Neuronal stem cell (in vitro differentiated cells): ENCODE data around the gene KLHL1.
A peak's percentile ranks its signal among the peaks of the same experiment; 100 is the strongest.

Experiments
- DNase-seq: peaks from one replicate; pipeline ENCODE4 v3.0.0-alpha.2; 2013; ENCODE audit warnings: low spot score
- H2AFZ ChIP-seq: one replicate; pipeline ENCODE4 v1.6.1; 2013; ENCODE audit warnings: mild to moderate bottlenecking, low read length, inconsistent platforms
- H2AK5ac ChIP-seq: 2 replicates; pipeline ENCODE4 v1.6.1; 2013; ENCODE audit warnings: low read depth, mild to moderate bottlenecking, inconsistent platforms, low read length, moderate library complexity, mixed read lengths
- H2BK120ac ChIP-seq: 2 replicates; pipeline ENCODE4 v1.6.1; 2013; ENCODE audit warnings: low read depth, mild to moderate bottlenecking, inconsistent platforms, low read length, moderate library complexity, mixed read lengths
- H2BK12ac ChIP-seq: one replicate; pipeline ENCODE4 v1.6.1; 2013; ENCODE audit warnings: low read length, inconsistent platforms
- H2BK15ac ChIP-seq: 2 replicates; pipeline ENCODE4 v1.6.1; 2013; ENCODE audit warnings: mild to moderate bottlenecking, low read length, inconsistent platforms, mixed read lengths
- H2BK5ac ChIP-seq: one replicate; pipeline ENCODE4 v1.6.1; 2013; ENCODE audit warnings: inconsistent platforms, mild to moderate bottlenecking, low read length, moderate library complexity
- H3K14ac ChIP-seq: one replicate; pipeline ENCODE4 v1.6.1; 2013; ENCODE audit warnings: low read length, inconsistent platforms
- H3K18ac ChIP-seq: 2 replicates; pipeline ENCODE4 v1.6.1; 2013; ENCODE audit warnings: low read length, inconsistent platforms
- H3K23ac ChIP-seq: 2 replicates; pipeline ENCODE4 v1.6.1; 2013; ENCODE audit warnings: low read depth, mild to moderate bottlenecking, mixed read lengths, low read length, inconsistent platforms; ENCODE audit not compliant: poor library complexity
- H3K27ac ChIP-seq: replicated peaks from 3 replicates; pipeline ENCODE4 v1.5.1; 2013; ENCODE audit warnings: low read length, inconsistent platforms
- H3K27me3 ChIP-seq, 3 experiments: 2 replicates each; pipeline ENCODE4 v1.6.1; 2013; ENCODE audit warnings: low read length in 3 of 3, mild to moderate bottlenecking in 2 of 3, inconsistent platforms in 1 of 3, low read depth in 1 of 3, mixed read lengths in 1 of 3, moderate library complexity in 1 of 3; ENCODE audit not compliant: control insufficient read depth in 3 of 3, insufficient read depth in 3 of 3
- H3K36me3 ChIP-seq, 2 donors: replicated peaks in 1 of 2; 2 replicates each; pipeline ENCODE4 v1.6.1; 2013; ENCODE audit warnings: low read length in 2 of 2; ENCODE audit not compliant: control insufficient read depth in 2 of 2, insufficient read depth in 2 of 2
- H3K4ac ChIP-seq: 2 replicates; pipeline ENCODE4 v1.6.1; 2013; ENCODE audit warnings: inconsistent platforms, mild to moderate bottlenecking, low read length, moderate library complexity
- H3K4me1 ChIP-seq, 2 donors: 1 replicate in 1 of 2; 2 replicates in 1 of 2; pipeline ENCODE4 v1.6.1; 2013; ENCODE audit warnings: low read length in 2 of 2, low read depth in 1 of 2; ENCODE audit not compliant: control insufficient read depth in 2 of 2, insufficient read depth in 1 of 2
- H3K4me2 ChIP-seq: one replicate; pipeline ENCODE4 v1.6.1; 2013; ENCODE audit warnings: mild to moderate bottlenecking, low read length, inconsistent platforms; ENCODE audit not compliant: insufficient read depth, poor library complexity, severe bottlenecking
- H3K4me3 ChIP-seq, 2 donors: 2 replicates each; pipeline ENCODE4 v1.5.1; 2013; ENCODE audit warnings: low read length in 2 of 2, mild to moderate bottlenecking in 2 of 2, inconsistent platforms in 1 of 2, moderate library complexity in 1 of 2
- H3K79me1 ChIP-seq: one replicate; pipeline ENCODE4 v1.6.1; 2013; ENCODE audit warnings: low read depth, mild to moderate bottlenecking, inconsistent platforms, low read length, moderate library complexity
- H3K9ac ChIP-seq: one replicate; pipeline ENCODE4 v1.6.1; 2013; ENCODE audit warnings: mild to moderate bottlenecking, low read depth, low read length, inconsistent platforms; ENCODE audit not compliant: poor library complexity
- H3K9me3 ChIP-seq, 2 donors: replicated peaks in 1 of 2; 2 replicates each; pipeline versions ENCODE3 to v1.6.1; 2013; ENCODE audit warnings: low read length in 2 of 2, mild to moderate bottlenecking in 2 of 2, inconsistent platforms in 1 of 2, low read depth in 1 of 2, mixed read lengths in 1 of 2, moderate library complexity in 1 of 2; ENCODE audit not compliant: control insufficient read depth in 2 of 2, insufficient read depth in 1 of 2
- H4K8ac ChIP-seq: one replicate; pipeline ENCODE4 v1.6.1; 2013; ENCODE audit warnings: low read depth, mild to moderate bottlenecking, inconsistent platforms, low read length, moderate library complexity
- H4K91ac ChIP-seq: one replicate; pipeline ENCODE4 v1.6.1; 2013; ENCODE audit warnings: low read length, low read depth, mild to moderate bottlenecking, inconsistent platforms; ENCODE audit not compliant: poor library complexity
- WGBS, 2 donors: extraction: QIAGEN DNeasy Blood & Tissue Kit; methylation state at CpG; one replicate each; pipeline ENCODE4 v1.1.7; 2013; ENCODE audit warnings: missing lambda C conversion rate in 2 of 2, mixed read lengths in 1 of 2; ENCODE audit not compliant: insufficient read length in 2 of 2, insufficient replicate concordance in 1 of 2; ENCODE audit errors: extremely low coverage in 2 of 2; 5-methylcytosine and 5-hydroxymethylcytosine counted together

The KLHL1 gene

DNA sequence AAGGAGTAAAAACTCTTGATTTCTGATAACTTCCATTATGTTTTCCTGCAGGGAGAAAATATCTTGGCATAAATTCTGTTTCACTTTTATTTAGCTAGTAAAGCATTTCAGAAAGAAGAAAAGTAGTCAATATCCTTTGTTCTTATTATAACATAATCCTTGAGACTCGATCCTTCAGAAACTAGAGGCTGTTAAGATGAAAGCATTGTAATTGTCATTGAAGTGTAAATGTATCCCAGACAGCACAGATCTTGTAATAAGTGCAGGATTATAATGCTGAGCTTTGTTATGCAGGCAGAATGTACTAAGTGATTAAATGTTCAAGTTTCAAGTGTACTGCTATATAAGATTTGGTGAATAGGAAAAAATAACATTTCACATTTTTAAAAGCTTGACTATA is 225.8 kb downstream of the KLHL1 start:
- H3K4me3 ChIP-seq, result no peak overlapping the region
- H4K8ac ChIP-seq, result no peak overlapping the region
- H3K27me3 ChIP-seq, result no peaks in the 10 kb centered on the region
- no peak overlapping the region for H2AFZ ChIP-seq
- H3K9ac ChIP-seq, result no peak overlapping the region
- H3K79me1 ChIP-seq, result no peaks in the 10 kb centered on the region
- H2BK120ac ChIP-seq, result no peak overlapping the region
- no peak overlapping the region for H3K4ac ChIP-seq
- no peaks in the 10 kb centered on the region for H3K4me1 ChIP-seq
- no peak overlapping the region for H4K91ac ChIP-seq
- no peaks in the 10 kb centered on the region for H3K9me3 ChIP-seq
- H3K23ac ChIP-seq, result no peak overlapping the region
- H2BK15ac ChIP-seq, result no peak overlapping the region
- H2BK12ac ChIP-seq, result no peak overlapping the region
- H3K36me3 ChIP-seq, result no peaks in the 10 kb centered on the region
- no peak overlapping the region for H2BK5ac ChIP-seq
- H2AK5ac ChIP-seq, result no peak overlapping the region
- DNase-seq, result no peak
- no CpG with 5 or more reads among the region's 1 CpG for WGBS, 2 donors
- H3K18ac ChIP-seq, result no peak overlapping the region
- no peak overlapping the region for H3K4me2 ChIP-seq
- H3K27ac ChIP-seq, result no peak overlapping the region
- no peak overlapping the region for H3K14ac ChIP-seq

DNA sequence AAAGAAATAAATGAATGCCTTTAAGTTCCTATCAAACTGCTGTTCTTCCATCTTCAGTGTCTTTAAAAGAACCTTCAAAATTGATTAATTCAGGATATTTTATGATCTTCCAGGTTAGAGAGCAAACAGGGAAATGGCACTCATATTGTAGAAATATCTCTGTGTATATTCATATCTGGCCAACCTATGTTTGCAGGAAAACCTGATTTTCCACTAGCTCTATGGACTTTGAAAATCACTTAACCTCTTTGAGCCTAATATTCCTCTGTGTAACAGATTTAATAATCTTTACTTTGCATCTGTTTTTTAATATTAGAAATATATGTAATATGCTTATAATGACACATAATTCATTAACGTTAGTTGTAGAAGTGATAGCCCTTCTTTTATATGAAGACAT is 228.3 kb downstream of the KLHL1 start:
- Histone ChIP-seq H3K4me2 (no peak overlapping the region), H3K4me1 (no peaks in the 10 kb centered on the region), H3K23ac (no peak overlapping the region), H3K9me3 (no peaks in the 10 kb centered on the region), H3K4ac (no peak overlapping the region), H3K4me3 (no peak overlapping the region), H3K79me1 (no peaks in the 10 kb centered on the region), H4K91ac (no peak overlapping the region), H2AK5ac (no peak overlapping the region), H3K14ac (no peak overlapping the region), H2AFZ (no peak overlapping the region), H3K36me3 (no peaks in the 10 kb centered on the region), H2BK120ac (no peak overlapping the region), H3K27ac (no peak overlapping the region), H3K9ac (no peak overlapping the region), H3K27me3 (no peaks in the 10 kb centered on the region), H2BK15ac (no peak overlapping the region), H4K8ac (no peak overlapping the region), H3K18ac (no peak overlapping the region), H2BK5ac (no peak overlapping the region), H2BK12ac (no peak overlapping the region)
- WGBS, 2 donors, result no CpG with 5 or more reads among the region's 1 CpG
- no peak for DNase-seq

DNA sequence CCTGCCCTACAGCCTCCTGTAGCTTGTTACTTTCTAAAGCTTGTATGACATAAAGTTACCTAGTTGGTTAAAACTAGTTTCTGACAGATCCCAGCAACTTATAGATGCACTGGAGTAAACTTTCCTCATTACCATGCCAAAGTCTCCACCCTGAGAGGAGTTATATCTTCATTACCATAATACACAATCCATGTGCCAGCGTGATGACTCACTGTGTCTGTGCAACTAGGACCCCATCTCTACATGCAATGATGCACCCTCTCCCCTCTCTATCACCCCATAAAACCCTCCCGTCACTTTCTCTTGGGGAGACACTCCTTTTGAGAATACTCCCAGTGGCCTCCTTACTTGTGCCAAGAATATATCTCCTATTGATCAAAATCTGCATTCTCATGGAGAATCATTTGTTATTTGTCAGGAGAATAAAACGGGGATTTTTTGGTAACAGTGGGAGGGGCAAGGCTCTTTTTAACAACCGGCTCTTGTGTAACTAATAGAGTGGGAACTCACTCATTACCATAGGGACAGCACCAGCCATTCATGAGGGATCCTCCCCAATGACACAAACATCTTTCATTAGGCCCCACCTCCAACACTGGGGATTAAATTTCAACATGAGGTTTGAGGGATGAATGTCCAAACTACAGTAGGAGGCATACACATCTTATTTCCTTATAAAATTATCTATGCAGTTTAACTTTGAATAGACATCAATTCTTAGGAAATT is 235.8 kb downstream of the KLHL1 start:
- Histone ChIP-seq H3K36me3 (no peaks in the 10 kb centered on the region), H2BK15ac (no peak overlapping the region), H2BK12ac (no peak overlapping the region), H3K4me2 (no peak overlapping the region), H3K27ac (no peak overlapping the region), H3K4me1 (no peaks in the 10 kb centered on the region), H3K79me1 (no peaks in the 10 kb centered on the region), H4K91ac (no peak overlapping the region), H4K8ac (no peak overlapping the region), H2AK5ac (no peak overlapping the region), H3K18ac (no peak overlapping the region), H3K14ac (no peak overlapping the region), H2BK120ac (no peak overlapping the region), H3K4me3 (no peak overlapping the region), H3K27me3 (no peaks in the 10 kb centered on the region), H2AFZ (peak overlapping the region; percentile 18), H3K4ac (no peak overlapping the region), H3K9me3 (no peaks in the 10 kb centered on the region), H3K23ac (no peak overlapping the region), H2BK5ac (no peak overlapping the region), H3K9ac (no peak overlapping the region)
- no peak for DNase-seq
- no CpG with 5 or more reads among the region's 4 CpGs for WGBS, 2 donors

GRCh38 chr13:69866555-69866954 is 241.7 kb downstream of the KLHL1 start:
- Histone ChIP-seq H3K79me1 (no peaks in the 10 kb centered on the region), H4K91ac (no peak overlapping the region), H3K9ac (no peak overlapping the region), H3K4ac (no peak overlapping the region), H3K4me1 (no peaks in the 10 kb centered on the region), H2AFZ (no peak overlapping the region), H2BK15ac (no peak overlapping the region), H3K23ac (no peak overlapping the region), H2BK5ac (no peak overlapping the region), H2BK12ac (no peak overlapping the region), H3K4me2 (no peak overlapping the region), H4K8ac (no peak overlapping the region), H3K4me3 (no peak overlapping the region), H3K14ac (no peak overlapping the region), H3K36me3 (no peaks in the 10 kb centered on the region), H3K18ac (no peak overlapping the region), H3K9me3 (no peaks in the 10 kb centered on the region), H3K27ac (no peak overlapping the region), H3K27me3 (no peaks in the 10 kb centered on the region), H2BK120ac (no peak overlapping the region), H2AK5ac (no peak overlapping the region)
- no peak for DNase-seq
- WGBS, 2 donors, result no CpG with 5 or more reads among the region's 4 CpGs
